WTC11 (cell line): ENCODE results near the gene PNMA3. TPM values are rescaled to one million over a fixed set of nuclear protein-coding genes. Genes with fewer than 3 reads are reported as not detected.
"Not testable (repeated sequence)": the region's sequence is repeated elsewhere in the genome, so short reads cannot be mapped to it uniquely, and the experiment has no call there.

Source experiments
- ATAC-seq: fragments of 200-7000 bp; cut with Tn5 transposase; 2 replicates; pipeline ENCODE4 v1.10.0; 2021; ENCODE audit warnings: mild to moderate bottlenecking, moderate library complexity
- CTCF ChIA-PET: fragments of 300-600 bp; sonication (Branson Sonifier 250); formaldehyde crosslinking; loops from one replicate; lab custom pipeline; 2021; ENCODE audit warnings: antibody characterized with exemption; lab: Charles Lee
- POLR2A ChIA-PET: fragments of 350-600 bp; sonication (Branson Sonifier 250); formaldehyde crosslinking; loops from one replicate; lab custom pipeline; 2021; ENCODE audit warnings: antibody characterized with exemption; lab: Charles Lee
- DNase-seq: peaks from one replicate; pipeline ENCODE4 v3.0.0; 2021; ENCODE audit warnings: low spot score
- H3K27ac Mint-ChIP-seq: 2 replicates; pipeline ENCODE4 v1.8.0; 2021; ENCODE audit warnings: mixed read lengths
- H3K27me3 Mint-ChIP-seq: 2 replicates; pipeline ENCODE4 v1.8.0; 2021; ENCODE audit warnings: low read depth, mild to moderate bottlenecking, moderate library complexity, mixed read lengths
- H3K36me3 Mint-ChIP-seq: 2 replicates; pipeline ENCODE4 v1.8.0; 2021; ENCODE audit warnings: mixed read lengths
- H3K4me1 Mint-ChIP-seq: 2 replicates; pipeline ENCODE4 v1.8.0; 2022; ENCODE audit warnings: mixed read lengths
- H3K4me3 Mint-ChIP-seq: 2 replicates; pipeline ENCODE4 v1.8.0; 2021; ENCODE audit warnings: mild to moderate bottlenecking, moderate library complexity, mixed read lengths
- H3K9me3 Mint-ChIP-seq: 2 replicates; pipeline ENCODE4 v1.8.0; 2021; ENCODE audit warnings: mixed read lengths
- CREB1 ChIP-seq: sonication (generic); formaldehyde crosslinking; IDR thresholded peaks from 2 replicates; pipeline ENCODE4 v1.8.0; 2023; ENCODE audit warnings: mild to moderate bottlenecking, missing genetic modification reagents
- CREM ChIP-seq: sonication (generic); formaldehyde crosslinking; IDR thresholded peaks from 2 replicates; pipeline ENCODE4 v1.8.1; 2022; ENCODE audit warnings: mild to moderate bottlenecking, missing genetic modification reagents, moderate library complexity
- FOXP1 ChIP-seq: sonication (generic); formaldehyde crosslinking; IDR thresholded peaks from 2 replicates; pipeline ENCODE4 v1.8.0; 2022; ENCODE audit warnings: missing genetic modification reagents, mild to moderate bottlenecking, moderate library complexity, borderline replicate concordance
- GABPB1 ChIP-seq: sonication (generic); formaldehyde crosslinking; IDR thresholded peaks from 2 replicates; pipeline ENCODE4 v1.8.1; 2023; ENCODE audit warnings: mild to moderate bottlenecking, missing genetic modification reagents
- GTF2I ChIP-seq: fragments of 250-450 bp; sonication (Bioruptor Pico); conservative IDR thresholded peaks from 2 replicates; pipeline ENCODE4 v1.4.0; 2021; ENCODE audit warnings: mild to moderate bottlenecking
- JAZF1 ChIP-seq: fragments of 250-450 bp; sonication (Bioruptor Pico); IDR thresholded peaks from 2 replicates; pipeline ENCODE4 v1.9.0; 2021; ENCODE audit warnings: moderate library complexity, mild to moderate bottlenecking, inconsistent platforms
- JUN ChIP-seq: sonication (generic); formaldehyde crosslinking; IDR thresholded peaks from 2 replicates; pipeline ENCODE4 v1.8.0; 2023; ENCODE audit warnings: mild to moderate bottlenecking, missing genetic modification reagents
- NFATC4 ChIP-seq: fragments of 250-450 bp; sonication (Bioruptor Pico); IDR thresholded peaks from 2 replicates; pipeline ENCODE4 v1.9.0; 2021; ENCODE audit warnings: mild to moderate bottlenecking
- NFYB ChIP-seq: sonication (generic); formaldehyde crosslinking; conservative IDR thresholded peaks from 2 replicates; pipeline ENCODE4 v1.8.0; 2022; ENCODE audit warnings: low read depth, missing genetic modification reagents
- NR2C2 ChIP-seq: sonication (generic); formaldehyde crosslinking; IDR thresholded peaks from 2 replicates; pipeline ENCODE4 v1.8.0; 2022; ENCODE audit warnings: mild to moderate bottlenecking, missing genetic modification reagents
- OVOL2 ChIP-seq: fragments of 250-450 bp; sonication (Bioruptor Pico); IDR thresholded peaks from 2 replicates; pipeline ENCODE4 v1.9.0; 2021; ENCODE audit warnings: mild to moderate bottlenecking, borderline replicate concordance
- RORB ChIP-seq: fragments of 250-450 bp; sonication (Bioruptor Pico); IDR thresholded peaks from 2 replicates; pipeline ENCODE4 v1.9.0; 2021; ENCODE audit warnings: mild to moderate bottlenecking
- SMAD3 ChIP-seq: sonication (generic); formaldehyde crosslinking; IDR thresholded peaks from 2 replicates; pipeline ENCODE4 v1.8.0; 2022; ENCODE audit warnings: missing genetic modification reagents, mild to moderate bottlenecking, borderline replicate concordance
- SOX15 ChIP-seq: fragments of 250-450 bp; sonication (Bioruptor Pico); IDR thresholded peaks from 2 replicates; pipeline ENCODE4 v1.9.0; 2021; ENCODE audit warnings: mild to moderate bottlenecking
- SP1 ChIP-seq: sonication (generic); formaldehyde crosslinking; conservative IDR thresholded peaks from 2 replicates; pipeline ENCODE4 v1.8.1; 2022; ENCODE audit warnings: missing genetic modification reagents
- STAT6 ChIP-seq: sonication (generic); formaldehyde crosslinking; conservative IDR thresholded peaks from 2 replicates; pipeline ENCODE4 v1.8.1; 2023; ENCODE audit warnings: mild to moderate bottlenecking, low read depth, missing genetic modification reagents, moderate library complexity
- TEAD4 ChIP-seq: sonication (generic); formaldehyde crosslinking; IDR thresholded peaks from 2 replicates; pipeline ENCODE4 v1.8.0; 2022; ENCODE audit warnings: mild to moderate bottlenecking, missing genetic modification reagents
- ZBTB43 ChIP-seq: sonication (generic); formaldehyde crosslinking; IDR thresholded peaks from 2 replicates; pipeline ENCODE4 v1.8.1; 2023; ENCODE audit warnings: mild to moderate bottlenecking, missing genetic modification reagents
- ZMAT4 ChIP-seq: fragments of 250-450 bp; sonication (Bioruptor Pico); IDR thresholded peaks from 2 replicates; pipeline ENCODE4 v1.9.0; 2021; ENCODE audit warnings: mild to moderate bottlenecking
- ZNF232 ChIP-seq: sonication (generic); formaldehyde crosslinking; IDR thresholded peaks from 2 replicates; pipeline ENCODE4 v1.8.0; 2022; ENCODE audit warnings: mild to moderate bottlenecking, missing genetic modification reagents
- ZSCAN18 ChIP-seq: fragments of 250-450 bp; sonication (Bioruptor Pico); IDR thresholded peaks from 2 replicates; pipeline ENCODE4 v2.1.2; 2022; ENCODE audit warnings: mild to moderate bottlenecking, moderate library complexity
- total RNA-seq: library from RNA; stranded (reverse); gene quantifications from 3 replicates; pipeline ENCODE4 v1.2.3, GENCODE V29; 2021

PNMA3 gene
- total RNA-seq, 1 experiment from 2014 or later = 3.7 TPM

- POLR2A ChIA-PET = no interaction called here
- no peak overlapping the region for H3K4me3 Mint-ChIP-seq
- no peaks in the 10 kb centered on the region for H3K4me1 Mint-ChIP-seq
- no peak overlapping the region for H3K27ac Mint-ChIP-seq
- DNase-seq (no peak), ATAC-seq (no peak)
- TF ChIP-seq SP1 (CRISPR knock-in tag) = no peak
- H3K9me3 Mint-ChIP-seq = 0 out of 2 replicates have a peak, but pooled peaks cover 3% of the 10 kb centered on the region
- no peaks in the 10 kb centered on the region for H3K36me3 Mint-ChIP-seq
- peaks cover 64% of the 10 kb centered on the region for H3K27me3 Mint-ChIP-seq
- CTCF ChIA-PET = no interaction called here
These were observed 37.1 kb upstream of the PNMA3 start for GRCh38 chrX:153019166-153019565.

- ATAC-seq, H3K27ac Mint-ChIP-seq, DNase-seq, H3K4me1 Mint-ChIP-seq, POLR2A ChIA-PET, H3K9me3 Mint-ChIP-seq, CTCF ChIA-PET, H3K36me3 Mint-ChIP-seq, H3K4me3 Mint-ChIP-seq: not testable (repeated sequence)
- H3K27me3 Mint-ChIP-seq = peaks cover 17% of the 10 kb centered on the region
These were observed 29.8 kb upstream of the PNMA3 start for GRCh38 chrX:153026501-153026900.

- POLR2A ChIA-PET, CTCF ChIA-PET, DNase-seq, H3K36me3 Mint-ChIP-seq, H3K9me3 Mint-ChIP-seq, H3K4me1 Mint-ChIP-seq, ATAC-seq, H3K27ac Mint-ChIP-seq, H3K4me3 Mint-ChIP-seq: not testable (repeated sequence)
- peaks cover 21% of the 10 kb centered on the region for H3K27me3 Mint-ChIP-seq
These were observed 27.8 kb upstream of the PNMA3 start for GRCh38 chrX:153028487-153028886.

GRCh38 chrX:153029162-153029561, 27.1 kb upstream of the PNMA3 start:
- Mint-ChIP-seq H3K4me3 (no peak overlapping the region), H3K9me3 (peaks cover under 1% of the 10 kb centered on the region; the same call in 1 of the 2 replicates)
- CTCF ChIA-PET = interaction anchor here (1.2 kb wide), 1 partner anchor 87 kb away, joined by 6 read pairs; no protein-coding TSS in a partner anchor
- no peak for ATAC-seq
- no peak for TF ChIP-seq CREB1
- no peak for TF ChIP-seq RORB (CRISPR knock-in tag)
- no peak for TF ChIP-seq ZSCAN18 (CRISPR knock-in tag)
- TF ChIP-seq NFATC4 = no peak
- no peak for TF ChIP-seq SMAD3 (CRISPR knock-in tag)
- TF ChIP-seq GTF2I (CRISPR knock-in tag) = no peak
- no peak for TF ChIP-seq CREM (CRISPR knock-in tag)
- TF ChIP-seq STAT6 = no peak
- no peak for TF ChIP-seq NR2C2 (CRISPR knock-in tag)
- no peak for TF ChIP-seq FOXP1 (CRISPR knock-in tag)
- TF ChIP-seq OVOL2 (CRISPR knock-in tag) = no peak
- no peak for TF ChIP-seq JUN (CRISPR knock-in tag)
- TF ChIP-seq TEAD4 (CRISPR knock-in tag) = no peak
- TF ChIP-seq SOX15 = no peak
- no peak for TF ChIP-seq ZNF232 (CRISPR knock-in tag)
- no peak for TF ChIP-seq JAZF1
- no peak for TF ChIP-seq GABPB1
- no peak for TF ChIP-seq NFYB
- no peak for TF ChIP-seq ZMAT4 (CRISPR knock-in tag)
- no peak for TF ChIP-seq ZBTB43 (CRISPR knock-in tag)
- TF ChIP-seq, all 79 proteins: peak for 0
- Mint-ChIP-seq H3K36me3 (no peaks in the 10 kb centered on the region), H3K4me1 (no peaks in the 10 kb centered on the region), H3K27me3 (peaks cover 17% of the 10 kb centered on the region), H3K27ac (no peak overlapping the region)
- DNase-seq = no peak
- POLR2A ChIA-PET = no interaction called here
